HG03565 (cell line): Measurements from ENCODE around the gene NACC2.
A peak's percentile ranks its signal among the peaks of the same experiment; 100 is the strongest.
"Not testable (repeated sequence)": the region's sequence is repeated elsewhere in the genome, so short reads cannot be mapped to it uniquely, and the experiment has no call there.

Experiments
- ATAC-seq: cut with Tn5 transposase; IDR thresholded peaks from one replicate; pipeline ENCODE4 v1.9.1; 2021; ENCODE audit warnings: mild to moderate bottlenecking, moderate library complexity; ENCODE audit not compliant: unreplicated experiment

NACC2 gene

GRCh38 chr9:135968601-135969000 lies 126.5 kb downstream of the NACC2 start:
- no peak for ATAC-seq

GRCh38 chr9:135968083-135968476 lies 127.0 kb downstream of the NACC2 start:
- ATAC-seq = no peak

GRCh38 chr9:135966916-135967260 lies 128.2 kb downstream of the NACC2 start:
- not testable (repeated sequence) for ATAC-seq

- ATAC-seq = no peak
Observed at GRCh38 chr9:135965124-135965756, 129.8 kb downstream of the NACC2 start.

GRCh38 chr9:135963938-135964337 lies 131.2 kb downstream of the NACC2 start:
- no peak for ATAC-seq

GRCh38 chr9:135963338-135963737 lies 131.8 kb downstream of the NACC2 start:
- no peak for ATAC-seq

- ATAC-seq = no peak
Observed at GRCh38 chr9:135962696-135963307, 132.3 kb downstream of the NACC2 start.

- no peak for ATAC-seq
Observed at GRCh38 chr9:135961811-135962695, 133.0 kb downstream of the NACC2 start.

- peak; percentile 87 for ATAC-seq
Observed at GRCh38 chr9:135961277-135961715, 133.8 kb downstream of the NACC2 start, which contains the start of gene UBAC1. UBAC1 (minus strand) TSS chr9:135961373; CDS start chr9:135961162, 211 bp downstream.

GRCh38 chr9:135960411-135961276 lies 134.4 kb downstream of the NACC2 start:
- no peak for ATAC-seq

- ATAC-seq = no peak
Observed at GRCh38 chr9:135959814-135960213, 135.3 kb downstream of the NACC2 start.

GRCh38 chr9:135958485-135958884 lies 136.6 kb downstream of the NACC2 start:
- no peak for ATAC-seq

GRCh38 chr9:135957431-135957830 lies 137.7 kb downstream of the NACC2 start:
- ATAC-seq = no peak

- no peak for ATAC-seq
Observed at GRCh38 chr9:135956802-135957174, 138.3 kb downstream of the NACC2 start.
